Measurements from ENCODE around the gene SAYSD1.

Gene SAYSD1

DNA sequence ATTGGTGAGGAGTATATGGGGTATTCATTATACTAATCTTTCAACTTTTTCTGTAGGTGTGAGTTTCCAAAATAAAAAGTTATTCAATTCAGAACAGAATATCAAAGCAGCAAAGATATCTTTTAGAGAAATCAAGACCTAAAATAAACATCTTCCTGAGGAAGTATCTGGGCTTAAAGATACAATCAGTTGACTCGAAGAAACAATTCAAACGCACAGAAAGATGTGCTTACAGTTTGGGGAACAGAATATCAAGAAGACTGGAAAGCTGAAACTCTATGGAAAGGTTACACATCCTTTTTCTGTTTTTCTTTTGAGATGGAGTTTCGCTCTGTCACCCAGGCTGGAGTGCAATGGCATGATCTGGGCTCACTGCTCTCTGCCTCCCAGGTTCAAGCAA lies 36.2 kb upstream of the SAYSD1 start:
- Histone ChIP-seq H3K4me1 (ENCODE audit: insufficient read depth, low read length, poor library complexity, severe bottlenecking) (peaks cover 40% of the 10 kb centered on the region), H3K79me2 (ENCODE audit: insufficient read depth, low read length) (no peaks in the 10 kb centered on the region), H3K36me3 (ENCODE audit: insufficient read depth, low read length) (no peaks in the 10 kb centered on the region), H3K9me2 (replicated peaks; ENCODE audit: low read depth, low read length) (no peaks in the 10 kb centered on the region), H3K27me3 (ENCODE audit: insufficient read depth, low read length, poor library complexity, severe bottlenecking) (no peaks in the 10 kb centered on the region), H3K4me2 (ENCODE audit: low read depth, low read length, poor library complexity, severe bottlenecking) (peak overlapping the region; percentile 29), H3K9ac (ENCODE audit: low read depth, low read length, poor library complexity, severe bottlenecking) (no peak overlapping the region), H4K20me1 (ENCODE audit: insufficient read depth, low read length, poor library complexity, severe bottlenecking) (no peaks in the 10 kb centered on the region), H2AFZ (ENCODE audit: low read length) (no peak overlapping the region), H3K4me3 (ENCODE audit: low read length, poor library complexity, severe bottlenecking) (no peak overlapping the region), H3F3A (ENCODE audit: low read depth) (peaks cover 8% of the 10 kb centered on the region; the same call in 1 of the 2 replicates), H3K9me3 (ENCODE audit: insufficient read depth, low read depth, low read length) (no peaks in the 10 kb centered on the region)
- TF ChIP-seq, protein P1, sequence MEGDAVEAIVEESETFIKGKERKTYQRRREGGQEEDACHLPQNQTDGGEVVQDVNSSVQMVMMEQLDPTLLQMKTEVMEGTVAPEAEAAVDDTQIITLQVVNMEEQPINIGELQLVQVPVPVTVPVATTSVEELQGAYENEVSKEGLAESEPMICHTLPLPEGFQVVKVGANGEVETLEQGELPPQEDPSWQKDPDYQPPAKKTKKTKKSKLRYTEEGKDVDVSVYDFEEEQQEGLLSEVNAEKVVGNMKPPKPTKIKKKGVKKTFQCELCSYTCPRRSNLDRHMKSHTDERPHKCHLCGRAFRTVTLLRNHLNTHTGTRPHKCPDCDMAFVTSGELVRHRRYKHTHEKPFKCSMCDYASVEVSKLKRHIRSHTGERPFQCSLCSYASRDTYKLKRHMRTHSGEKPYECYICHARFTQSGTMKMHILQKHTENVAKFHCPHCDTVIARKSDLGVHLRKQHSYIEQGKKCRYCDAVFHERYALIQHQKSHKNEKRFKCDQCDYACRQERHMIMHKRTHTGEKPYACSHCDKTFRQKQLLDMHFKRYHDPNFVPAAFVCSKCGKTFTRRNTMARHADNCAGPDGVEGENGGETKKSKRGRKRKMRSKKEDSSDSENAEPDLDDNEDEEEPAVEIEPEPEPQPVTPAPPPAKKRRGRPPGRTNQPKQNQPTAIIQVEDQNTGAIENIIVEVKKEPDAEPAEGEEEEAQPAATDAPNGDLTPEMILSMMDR (conservative IDR thresholded peaks at IDR 0.05; ENCODE audit: low read length): no peak
- no peak for TF ChIP-seq EZH2phosphoT487 (IDR thresholded peaks at IDR 0.05; ENCODE audit: borderline replicate concordance)

DNA sequence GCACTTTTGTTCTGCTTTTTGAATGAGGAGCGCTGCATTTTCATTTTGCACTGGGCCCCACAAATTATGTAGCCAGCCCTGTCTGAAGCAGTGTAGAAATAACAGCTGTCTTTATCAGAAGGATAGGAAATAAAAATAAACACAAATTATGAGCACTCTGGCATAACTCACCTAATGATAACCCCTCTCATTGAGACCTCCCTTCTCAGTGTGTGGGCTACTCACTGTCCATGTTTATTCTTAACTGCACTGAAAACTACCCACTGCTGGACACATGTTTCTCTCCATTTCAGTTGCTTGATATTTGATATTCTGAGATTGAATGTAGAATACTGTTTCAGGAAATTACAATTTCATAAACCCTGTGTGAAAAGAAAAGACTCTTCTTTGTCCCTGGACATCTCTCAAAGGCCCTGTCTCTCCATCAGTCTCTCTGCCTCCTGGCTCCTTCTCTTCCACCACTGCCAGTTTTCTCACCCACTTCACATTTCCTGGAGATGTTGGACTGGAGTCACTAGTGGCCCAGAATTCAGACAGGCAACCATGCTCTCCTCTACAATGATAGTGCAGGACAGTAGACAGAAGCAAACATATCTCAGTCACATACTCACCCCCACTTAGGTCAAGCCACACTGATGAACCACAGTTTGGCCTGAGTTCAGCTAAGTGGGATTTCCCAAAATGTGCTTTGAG lies 29.6 kb upstream of the SAYSD1 start:
- H3K4me2 ChIP-seq (ENCODE audit: low read depth, low read length, poor library complexity, severe bottlenecking): no peak overlapping the region
- no peaks in the 10 kb centered on the region for H3F3A ChIP-seq (ENCODE audit: low read depth)
- no peak overlapping the region for H2AFZ ChIP-seq (ENCODE audit: low read length)
- H3K4me3 ChIP-seq (ENCODE audit: low read length, poor library complexity, severe bottlenecking): no peak overlapping the region
- H3K36me3 ChIP-seq (ENCODE audit: insufficient read depth, low read length): no peaks in the 10 kb centered on the region
- no peaks in the 10 kb centered on the region for H3K9me2 ChIP-seq (replicated peaks; ENCODE audit: low read depth, low read length)
- H3K79me2 ChIP-seq (ENCODE audit: insufficient read depth, low read length): no peaks in the 10 kb centered on the region
- no peaks in the 10 kb centered on the region for H3K4me1 ChIP-seq (ENCODE audit: insufficient read depth, low read length, poor library complexity, severe bottlenecking)
- H3K27me3 ChIP-seq (ENCODE audit: insufficient read depth, low read length, poor library complexity, severe bottlenecking): no peaks in the 10 kb centered on the region
- TF ChIP-seq EZH2phosphoT487 (IDR thresholded peaks at IDR 0.05; ENCODE audit: borderline replicate concordance): no peak
- TF ChIP-seq, protein P1 (conservative IDR thresholded peaks at IDR 0.05; ENCODE audit: low read length): no peak
- no peak overlapping the region for H3K9ac ChIP-seq (ENCODE audit: low read depth, low read length, poor library complexity, severe bottlenecking)
- no peaks in the 10 kb centered on the region for H3K9me3 ChIP-seq (ENCODE audit: insufficient read depth, low read depth, low read length)
- no peaks in the 10 kb centered on the region for H4K20me1 ChIP-seq (ENCODE audit: insufficient read depth, low read length, poor library complexity, severe bottlenecking)

DNA sequence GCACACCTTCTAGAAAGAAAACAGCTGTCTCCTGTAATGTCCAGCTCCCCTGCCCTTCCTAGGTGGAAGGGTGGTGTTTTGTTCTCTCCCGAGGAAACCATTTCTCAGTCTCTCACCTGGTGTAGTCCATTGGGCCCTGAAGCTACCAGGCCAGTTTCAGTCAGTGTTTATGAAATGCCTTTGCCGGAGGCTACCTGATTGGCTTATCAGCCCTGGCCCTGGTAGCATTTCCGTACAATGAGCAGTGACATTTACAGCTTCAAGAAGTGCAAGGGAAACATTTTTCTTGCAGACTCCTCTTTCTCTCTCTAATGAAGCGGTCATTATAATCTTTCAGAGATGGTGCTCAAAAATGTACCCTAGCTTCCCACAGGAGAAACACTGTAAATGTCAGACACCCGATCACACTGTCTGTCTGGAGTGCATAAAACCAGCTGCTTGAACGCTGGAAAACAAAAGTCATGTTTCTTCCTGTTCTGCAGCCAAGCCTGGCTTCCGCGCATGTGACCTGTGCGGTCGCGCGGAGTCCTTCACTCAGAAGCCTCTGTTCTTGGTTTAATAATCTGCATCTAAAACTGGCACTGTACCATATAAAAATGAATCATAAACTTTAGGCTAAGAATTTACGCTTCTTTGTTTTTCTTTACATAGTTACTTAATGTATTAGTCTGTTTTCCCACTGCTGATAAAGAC lies 28.4 kb upstream of the SAYSD1 start:
- Histone ChIP-seq H3K4me2 (ENCODE audit: low read depth, low read length, poor library complexity, severe bottlenecking) (no peak overlapping the region), H3F3A (ENCODE audit: low read depth) (no peaks in the 10 kb centered on the region), H3K4me3 (ENCODE audit: low read length, poor library complexity, severe bottlenecking) (no peak overlapping the region), H3K27me3 (ENCODE audit: insufficient read depth, low read length, poor library complexity, severe bottlenecking) (no peaks in the 10 kb centered on the region), H3K4me1 (ENCODE audit: insufficient read depth, low read length, poor library complexity, severe bottlenecking) (no peaks in the 10 kb centered on the region), H3K79me2 (ENCODE audit: insufficient read depth, low read length) (no peaks in the 10 kb centered on the region), H2AFZ (ENCODE audit: low read length) (no peak overlapping the region), H4K20me1 (ENCODE audit: insufficient read depth, low read length, poor library complexity, severe bottlenecking) (no peaks in the 10 kb centered on the region), H3K36me3 (ENCODE audit: insufficient read depth, low read length) (no peaks in the 10 kb centered on the region), H3K9ac (ENCODE audit: low read depth, low read length, poor library complexity, severe bottlenecking) (no peak overlapping the region), H3K9me3 (ENCODE audit: insufficient read depth, low read depth, low read length) (no peaks in the 10 kb centered on the region), H3K9me2 (replicated peaks; ENCODE audit: low read depth, low read length) (no peaks in the 10 kb centered on the region)
- no peak for TF ChIP-seq EZH2phosphoT487 (IDR thresholded peaks at IDR 0.05; ENCODE audit: borderline replicate concordance)
